ENCODE measurements around the gene RAP2A. TPM values are rescaled to one million over a fixed set of nuclear protein-coding genes. Genes with fewer than 3 reads are reported as not detected.

Gene RAP2A
- total RNA-seq, 2 donors from 2014 or later = 13.3 to 13.6 TPM

DNA sequence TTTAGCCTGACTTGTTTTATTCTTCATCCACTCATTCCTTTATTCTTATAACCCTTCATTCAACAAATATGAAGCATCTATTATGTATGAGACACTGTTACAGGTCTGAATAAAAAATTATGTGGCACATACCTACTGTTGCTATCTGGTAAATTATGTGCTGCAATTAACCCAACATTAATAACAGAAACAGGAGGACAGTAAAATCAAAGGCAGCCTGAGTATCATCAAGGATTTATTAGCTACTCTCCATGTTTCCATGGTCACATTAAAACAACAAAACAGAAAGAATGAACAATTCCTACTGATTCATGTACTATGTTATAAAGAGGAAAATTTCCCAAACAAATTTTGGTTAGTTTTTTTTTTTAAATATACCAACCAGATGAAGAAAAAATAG is 43.9 kb downstream of the RAP2A start:
- H3K36me3 ChIP-seq = no peaks in the 10 kb centered on the region
- H3K4me1 ChIP-seq = no peaks in the 10 kb centered on the region
- H3K4me3 ChIP-seq = no peak overlapping the region
- DNase-seq (ENCODE audit: low spot score) = no peak
- no peak overlapping the region for H3K27ac ChIP-seq
- TF ChIP-seq, protein P1, sequence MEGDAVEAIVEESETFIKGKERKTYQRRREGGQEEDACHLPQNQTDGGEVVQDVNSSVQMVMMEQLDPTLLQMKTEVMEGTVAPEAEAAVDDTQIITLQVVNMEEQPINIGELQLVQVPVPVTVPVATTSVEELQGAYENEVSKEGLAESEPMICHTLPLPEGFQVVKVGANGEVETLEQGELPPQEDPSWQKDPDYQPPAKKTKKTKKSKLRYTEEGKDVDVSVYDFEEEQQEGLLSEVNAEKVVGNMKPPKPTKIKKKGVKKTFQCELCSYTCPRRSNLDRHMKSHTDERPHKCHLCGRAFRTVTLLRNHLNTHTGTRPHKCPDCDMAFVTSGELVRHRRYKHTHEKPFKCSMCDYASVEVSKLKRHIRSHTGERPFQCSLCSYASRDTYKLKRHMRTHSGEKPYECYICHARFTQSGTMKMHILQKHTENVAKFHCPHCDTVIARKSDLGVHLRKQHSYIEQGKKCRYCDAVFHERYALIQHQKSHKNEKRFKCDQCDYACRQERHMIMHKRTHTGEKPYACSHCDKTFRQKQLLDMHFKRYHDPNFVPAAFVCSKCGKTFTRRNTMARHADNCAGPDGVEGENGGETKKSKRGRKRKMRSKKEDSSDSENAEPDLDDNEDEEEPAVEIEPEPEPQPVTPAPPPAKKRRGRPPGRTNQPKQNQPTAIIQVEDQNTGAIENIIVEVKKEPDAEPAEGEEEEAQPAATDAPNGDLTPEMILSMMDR (IDR thresholded peaks at IDR 0.05) = no peak
- H3K9me3 ChIP-seq = no peaks in the 10 kb centered on the region
- no peaks in the 10 kb centered on the region for H3K27me3 ChIP-seq

- Histone ChIP-seq H3K9me3 (no peaks in the 10 kb centered on the region), H3K4me3 (no peak overlapping the region), H3K27ac (no peak overlapping the region), H3K36me3 (no peaks in the 10 kb centered on the region), H3K4me1 (no peaks in the 10 kb centered on the region), H3K27me3 (no peaks in the 10 kb centered on the region)
- DNase-seq (ENCODE audit: low spot score) = no peak
- TF ChIP-seq, protein P1 (IDR thresholded peaks at IDR 0.05) = no peak
Observed at GRCh38 chr13:97478247-97478646, 44.3 kb downstream of the RAP2A start.

- no peaks in the 10 kb centered on the region for H3K36me3 ChIP-seq
- no peak for DNase-seq (ENCODE audit: low spot score)
- H3K27me3 ChIP-seq = no peaks in the 10 kb centered on the region
- TF ChIP-seq, protein P1 (IDR thresholded peaks at IDR 0.05) = no peak
- H3K4me1 ChIP-seq = no peaks in the 10 kb centered on the region
- no peak overlapping the region for H3K4me3 ChIP-seq
- H3K9me3 ChIP-seq = no peaks in the 10 kb centered on the region
- H3K27ac ChIP-seq = no peak overlapping the region
Observed at GRCh38 chr13:97483465-97483864, 49.5 kb downstream of the RAP2A start.

- H3K27ac ChIP-seq = no peak overlapping the region
- no peaks in the 10 kb centered on the region for H3K36me3 ChIP-seq
- no peaks in the 10 kb centered on the region for H3K27me3 ChIP-seq
- DNase-seq (ENCODE audit: low spot score) = no peak
- no peaks in the 10 kb centered on the region for H3K9me3 ChIP-seq
- TF ChIP-seq, protein P1 (IDR thresholded peaks at IDR 0.05) = no peak
- H3K4me1 ChIP-seq = no peaks in the 10 kb centered on the region
- H3K4me3 ChIP-seq = no peak overlapping the region
Observed at GRCh38 chr13:97484301-97484700, 50.3 kb downstream of the RAP2A start.

- H3K9me3 ChIP-seq = peaks cover 0 to 2% of the 10 kb centered on the region in 2 donors
- H3K36me3 ChIP-seq = no peaks in the 10 kb centered on the region
- H3K27ac ChIP-seq = no peak overlapping the region
- DNase-seq (ENCODE audit: low spot score) = no peak
- H3K27me3 ChIP-seq = no peaks in the 10 kb centered on the region
- no peaks in the 10 kb centered on the region for H3K4me1 ChIP-seq
- TF ChIP-seq, protein P1 (IDR thresholded peaks at IDR 0.05) = no peak
- H3K4me3 ChIP-seq = no peak overlapping the region
Observed at GRCh38 chr13:97485320-97485719, 51.4 kb downstream of the RAP2A start.

- TF ChIP-seq, protein P1 (IDR thresholded peaks at IDR 0.05) = no peak
- H3K27me3 ChIP-seq = no peaks in the 10 kb centered on the region
- no peaks in the 10 kb centered on the region for H3K4me1 ChIP-seq
- no peak for DNase-seq (ENCODE audit: low spot score)
- no peak overlapping the region for H3K4me3 ChIP-seq
- H3K36me3 ChIP-seq = no peaks in the 10 kb centered on the region
- H3K9me3 ChIP-seq = peaks cover 0 to 16% of the 10 kb centered on the region in 2 donors
- H3K27ac ChIP-seq = no peak overlapping the region
Observed at GRCh38 chr13:97490702-97491307, 56.8 kb downstream of the RAP2A start.
